ENCODE results near the gene GPC3.
"Not testable (repeated sequence)": the region's sequence is repeated elsewhere in the genome, so short reads cannot be mapped to it uniquely, and the experiment has no call there.

The GPC3 gene
- total RNA-seq, result 0 to 0.22 reads per million in 2 experiments

- DNase-seq (ENCODE audit: low read depth), result peak; percentile 1
Observed at GRCh38 chrX:133985164-133985966, at the start of gene GPC3. GPC3 (minus strand) TSS chrX:133985594.

DNA sequence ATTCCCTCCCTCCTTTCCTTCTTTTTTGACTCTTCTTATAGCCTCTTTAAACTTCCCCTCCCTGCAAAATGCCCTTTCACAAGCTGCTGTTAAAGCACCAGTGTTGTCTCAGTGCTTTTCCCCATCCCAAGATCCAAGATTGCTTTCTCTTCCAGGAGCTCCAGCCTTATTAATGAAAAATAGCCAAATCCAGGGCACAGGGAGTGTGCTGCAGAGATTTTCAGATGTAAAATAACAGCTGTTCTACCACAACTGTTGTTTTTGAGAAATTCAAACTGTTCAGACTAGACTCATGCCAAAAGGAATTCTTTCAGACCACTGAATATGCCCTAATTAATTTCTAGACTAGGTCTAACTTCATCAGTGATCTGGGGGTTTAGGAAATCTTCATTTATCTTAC, 47.0 kb upstream of the GPC3 start:
- no peak for DNase-seq (ENCODE audit: low read depth)

DNA sequence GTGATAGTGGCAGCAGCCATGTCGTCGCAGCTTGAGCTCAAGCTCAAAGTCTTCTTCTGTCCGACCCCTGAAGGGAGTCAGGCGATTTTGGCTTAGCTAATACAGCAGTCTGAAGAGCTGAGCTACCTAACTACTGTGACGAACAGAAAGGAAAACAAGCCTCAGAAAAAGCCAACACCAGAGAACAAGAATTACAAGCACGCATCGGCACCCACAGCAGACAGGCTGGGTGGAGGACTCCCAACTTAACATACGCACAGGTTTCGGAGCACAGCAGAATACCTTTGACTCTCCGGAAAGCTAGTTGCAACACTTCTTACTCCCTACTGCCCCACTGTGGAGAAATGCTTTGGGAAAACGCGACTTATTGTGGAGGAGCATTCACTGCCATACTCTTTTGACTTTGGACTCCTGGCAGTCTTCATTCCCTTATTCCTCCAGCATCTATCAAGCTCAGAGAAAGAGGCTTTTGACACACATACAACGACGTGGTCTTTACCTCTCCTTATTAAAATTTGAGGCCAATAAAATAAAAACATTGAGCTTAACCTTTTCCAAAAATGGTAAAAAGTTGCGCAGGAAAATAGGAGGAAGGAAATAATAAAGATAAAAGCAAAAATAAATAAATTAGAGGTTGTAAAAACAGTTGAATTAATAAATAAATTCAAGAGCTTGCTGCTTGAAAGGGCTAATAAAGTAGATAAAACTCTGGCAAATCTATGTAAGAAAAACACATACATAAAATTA, 41.3 kb upstream of the GPC3 start:
- no peak for DNase-seq (ENCODE audit: low read depth)

DNA sequence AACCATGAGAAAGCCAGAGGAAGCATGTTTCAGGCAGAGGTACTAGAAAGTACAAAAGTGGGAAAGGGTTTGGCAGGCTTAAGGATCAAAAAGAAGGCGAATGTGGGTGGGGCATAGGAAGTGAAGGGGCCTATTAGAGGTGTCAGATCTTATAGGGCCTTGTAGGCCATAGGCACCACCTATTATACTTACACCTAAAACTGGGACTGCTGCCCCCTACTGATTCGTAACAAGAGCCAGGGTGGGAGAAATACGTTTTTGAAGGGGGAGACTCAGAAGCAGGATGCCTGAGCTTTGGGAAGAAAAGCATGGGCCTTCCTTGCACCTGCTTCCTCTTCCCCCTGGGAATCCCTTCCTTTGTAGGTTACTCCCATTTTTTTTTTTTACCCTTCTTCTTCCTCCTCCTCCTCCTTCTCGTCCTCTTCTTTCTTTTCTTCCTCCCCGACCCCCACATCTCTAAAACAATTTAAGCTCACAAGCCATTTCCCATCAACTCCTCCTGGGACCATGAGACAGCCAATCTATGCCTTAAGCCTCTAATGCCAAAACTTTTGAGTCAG, 40.7 kb upstream of the GPC3 start:
- DNase-seq (ENCODE audit: low read depth), result no peak

DNA sequence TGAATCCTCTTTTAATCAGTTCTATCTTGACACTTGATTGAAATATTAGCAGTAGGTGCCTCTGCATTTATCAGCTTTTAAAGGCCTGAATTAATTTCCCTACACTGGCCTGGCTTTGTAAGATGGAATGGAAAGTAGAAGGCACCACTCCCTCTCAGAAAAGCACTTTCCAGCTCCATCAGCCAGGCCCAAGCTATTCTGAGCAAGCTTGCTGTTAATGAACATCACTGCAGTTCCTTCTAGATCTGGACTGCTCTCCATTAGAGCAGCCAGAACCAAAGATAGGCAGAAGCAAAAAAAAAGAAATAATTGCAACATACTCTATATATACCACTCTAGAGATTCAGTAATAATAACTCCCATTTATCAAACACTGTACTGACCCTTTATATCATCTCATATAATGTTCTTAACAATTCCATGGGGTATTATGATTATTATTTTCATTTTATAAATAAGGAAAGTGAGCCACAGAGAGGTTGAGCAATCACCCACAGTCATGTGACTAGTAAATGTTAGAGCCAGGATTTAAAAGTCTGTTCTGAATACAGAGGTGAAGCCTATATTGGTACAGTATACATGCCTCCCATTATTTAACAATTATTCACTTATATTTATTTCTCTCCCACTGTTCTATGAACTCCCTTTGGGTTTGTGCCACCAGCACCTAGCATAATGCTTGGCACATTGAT, 39.4 kb upstream of the GPC3 start:
- no peak for DNase-seq (ENCODE audit: low read depth)

- DNase-seq (ENCODE audit: low read depth), result no peak
Observed at GRCh38 chrX:134023851-134024281, 38.5 kb upstream of the GPC3 start.

GRCh38 chrX:134020910-134021309, 35.5 kb upstream of the GPC3 start:
- no peak for DNase-seq (ENCODE audit: low read depth)

GRCh38 chrX:134019567-134020206, 34.3 kb upstream of the GPC3 start:
- DNase-seq (ENCODE audit: low read depth), result no peak

- not testable (repeated sequence) for DNase-seq (ENCODE audit: low read depth)
Observed at GRCh38 chrX:134016309-134016708, 30.9 kb upstream of the GPC3 start.

- not testable (repeated sequence) for DNase-seq (ENCODE audit: low read depth)
Observed at GRCh38 chrX:134015510-134015909, 30.1 kb upstream of the GPC3 start.

DNA sequence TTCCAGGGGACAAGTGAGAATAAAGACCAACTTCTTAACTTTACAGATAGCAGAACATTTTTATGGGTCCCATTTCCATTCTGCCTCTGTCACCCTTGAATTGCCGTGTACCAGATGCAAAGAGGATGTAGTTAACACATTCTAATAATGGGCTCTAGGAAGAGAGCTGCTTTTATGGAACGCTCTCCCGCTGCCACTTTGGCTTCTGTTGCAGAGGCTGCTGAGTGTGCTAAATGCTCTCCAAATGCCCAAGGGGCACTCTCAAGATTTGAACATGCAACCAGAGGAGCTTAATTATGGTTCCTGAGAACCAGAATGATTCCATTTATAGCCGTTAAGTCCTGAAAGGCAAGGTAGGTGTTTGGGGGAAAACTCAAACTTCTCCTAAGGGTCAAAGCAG, 28.1 kb upstream of the GPC3 start:
- no peak for DNase-seq (ENCODE audit: low read depth)

- no peak for DNase-seq (ENCODE audit: low read depth)
Observed at GRCh38 chrX:134013092-134013497, 27.7 kb upstream of the GPC3 start.

DNA sequence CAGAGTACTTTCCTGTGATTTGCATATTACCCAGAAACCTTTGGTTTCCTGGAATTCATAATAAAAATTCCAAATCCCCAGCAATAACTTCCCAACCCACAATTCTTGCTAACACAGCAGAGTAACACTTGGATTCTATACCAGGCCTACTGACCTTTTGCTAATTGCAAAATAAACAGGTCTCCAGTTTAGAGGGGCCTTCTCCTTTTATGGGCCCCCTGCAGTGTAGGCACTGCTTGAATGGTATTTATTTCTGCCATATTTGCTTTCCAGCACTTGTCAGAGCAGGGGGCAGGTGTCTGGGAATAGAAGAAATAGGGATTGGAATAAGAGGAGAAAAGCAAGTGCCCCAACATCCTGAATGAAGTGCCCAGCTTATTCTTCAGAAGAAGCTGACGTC, 25.3 kb upstream of the GPC3 start:
- DNase-seq (ENCODE audit: low read depth), result no peak

DNA sequence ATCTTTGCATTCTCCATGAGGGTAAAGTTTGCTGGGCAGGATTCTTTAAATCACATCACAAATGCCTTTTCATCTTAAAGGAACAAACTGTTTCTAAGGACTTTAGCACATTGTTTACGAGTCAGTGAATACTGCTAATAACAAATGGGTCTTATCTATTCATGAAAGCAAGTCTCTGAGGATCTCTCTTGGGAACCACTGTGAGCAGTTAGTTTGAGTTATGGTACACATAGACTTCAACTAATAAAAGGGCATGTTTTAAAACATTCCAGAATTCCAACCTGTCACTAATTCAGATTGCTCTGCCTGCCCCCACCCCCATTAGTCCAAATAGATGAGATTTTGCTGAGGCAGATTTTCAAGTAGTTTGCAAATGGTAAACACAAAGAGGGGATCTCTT, 22.3 kb upstream of the GPC3 start:
- DNase-seq (ENCODE audit: low read depth), result no peak

- DNase-seq (ENCODE audit: low read depth), result no peak
Observed at GRCh38 chrX:134006484-134007161, 21.2 kb upstream of the GPC3 start.

DNA sequence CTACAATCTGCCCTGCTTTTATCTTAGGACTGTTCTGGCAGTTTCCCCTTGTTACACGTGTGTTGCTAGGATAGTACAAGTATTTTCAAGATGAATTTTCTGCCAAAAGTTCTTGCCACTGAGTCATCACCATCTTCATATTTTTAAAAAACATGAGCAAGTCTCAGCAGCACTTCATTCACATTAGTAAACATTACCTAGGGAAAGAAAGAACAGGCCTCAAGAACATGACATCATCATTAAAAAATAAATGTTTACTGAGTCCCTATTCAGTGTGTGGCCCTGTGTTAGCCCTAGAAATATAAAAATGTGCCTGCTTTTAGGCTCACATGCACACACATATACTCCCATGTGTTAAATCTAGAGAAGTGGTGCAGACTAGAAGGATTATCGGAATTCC, 18.7 kb upstream of the GPC3 start:
- DNase-seq (ENCODE audit: low read depth), result no peak

DNA sequence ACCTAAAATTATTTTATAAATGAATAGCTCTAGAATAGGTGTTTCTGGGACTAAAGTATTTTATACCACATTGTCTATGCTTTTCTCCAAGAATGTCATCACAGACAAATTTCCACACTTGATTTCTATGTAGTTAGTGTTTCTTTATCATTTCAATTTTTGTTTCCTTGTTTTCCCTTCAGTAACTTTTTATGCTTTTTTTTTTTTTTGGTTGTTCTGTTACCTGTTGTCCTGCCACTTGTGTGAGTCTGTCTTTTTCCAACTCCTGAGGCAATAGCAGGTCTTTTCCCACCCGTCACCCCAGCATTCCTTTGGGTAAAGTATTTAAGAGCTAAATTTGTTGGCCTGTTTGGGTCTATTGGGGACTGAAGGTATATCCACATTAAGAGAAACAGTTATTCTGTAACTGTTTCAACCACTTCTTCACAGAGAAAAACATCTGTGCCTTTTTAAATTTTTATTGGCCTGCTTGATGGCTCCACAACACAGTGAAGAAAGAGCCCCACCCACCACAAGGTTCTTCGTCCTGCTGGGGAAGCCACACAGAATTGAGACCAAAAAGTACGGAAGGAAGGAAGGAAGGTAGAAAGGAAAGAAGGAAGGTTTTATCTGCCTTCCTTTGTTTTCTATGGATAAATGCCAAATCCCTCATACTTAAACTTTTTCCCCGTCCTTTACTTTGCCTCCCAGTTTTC, 17.7 kb upstream of the GPC3 start:
- DNase-seq (ENCODE audit: low read depth), result no peak

- no peak for DNase-seq (ENCODE audit: low read depth)
Observed at GRCh38 chrX:134000260-134001245, 15.2 kb upstream of the GPC3 start.

GRCh38 chrX:133999031-133999705, 13.8 kb upstream of the GPC3 start:
- DNase-seq (ENCODE audit: low read depth), result no peak

Measured in T follicular helper cell (primary cell).